Naive thymus-derived CD8-positive, alpha-beta T cell (primary cell): ENCODE results near the gene DPP6. TPM values are rescaled to one million over a fixed set of nuclear protein-coding genes. Genes with fewer than 3 reads are reported as not detected.
"Not testable (repeated sequence)": the region's sequence is repeated elsewhere in the genome, so short reads cannot be mapped to it uniquely, and the experiment has no call there.

Experiments
- ATAC-seq, 2 donors: fragments of 150-1000 bp; cut with Tn5 transposase in 1 of 2; sonication (Bioruptor Pico), chemical (Tn5 transposase) in 1 of 2; 1 replicate in 1 of 2; 2 replicates in 1 of 2; pipeline ENCODE4 v1.10.0; 2021; ENCODE audit warnings: mild to moderate bottlenecking in 2 of 2, moderate library complexity in 2 of 2
- POLR2A ChIA-PET: fragments of 350-600 bp; sonication (Branson Sonifier 250); formaldehyde crosslinking; loops from one replicate; lab custom pipeline; 2021; ENCODE audit warnings: antibody characterized with exemption; lab: Charles Lee
- DNase-seq, 10 donors: peaks; one replicate each; pipeline versions ENCODE4 v3.0.0 to v3.0.0-alpha.2; 2020 to 2022
- H3K27ac Mint-ChIP-seq, 10 donors: one replicate each; pipeline ENCODE4 v1.8.0; 2020 to 2022; ENCODE audit warnings: mild to moderate bottlenecking in 10 of 10, mixed read lengths in 10 of 10, moderate library complexity in 4 of 10, inconsistent platforms in 1 of 10
- H3K27me3 Mint-ChIP-seq, 5 donors: one replicate each; pipeline ENCODE4 v1.8.0; 2021 to 2022; ENCODE audit warnings: mixed read lengths in 5 of 5
- H3K36me3 Mint-ChIP-seq, 3 donors: one replicate each; pipeline ENCODE4 v1.8.0; 2020 to 2022; ENCODE audit warnings: mixed read lengths in 3 of 3, mild to moderate bottlenecking in 2 of 3, inconsistent platforms in 1 of 3
- H3K4me1 Mint-ChIP-seq, 4 donors: one replicate each; pipeline ENCODE4 v1.8.0; 2021 to 2022; ENCODE audit warnings: mixed read lengths in 4 of 4
- H3K4me3 Mint-ChIP-seq, 10 donors: one replicate each; pipeline ENCODE4 v1.8.0; 2020 to 2022; ENCODE audit warnings: mild to moderate bottlenecking in 10 of 10, mixed read lengths in 10 of 10, moderate library complexity in 6 of 10, inconsistent platforms in 1 of 10
- H3K9me3 Mint-ChIP-seq, 9 donors: one replicate each; pipeline ENCODE4 v1.8.0; 2020 to 2022; ENCODE audit warnings: mixed read lengths in 9 of 9, mild to moderate bottlenecking in 3 of 9, inconsistent platforms in 1 of 9, moderate library complexity in 1 of 9
- polyA plus RNA-seq, 3 donors: library from polyadenylated mRNA; unstranded; fragments of 300-500 nt; fragmentation: Illumina TruSeq; gene quantifications; one replicate each; pipeline ENCODE4 v1.2.3, GENCODE V29; 2021
- total RNA-seq, 8 experiments: library from RNA in 2 of 8; stranded (reverse) in 2 of 8; gene quantifications; one replicate each; pipeline ENCODE4 v1.2.3 and lab custom pipeline; 2021 to 2026

Gene DPP6
- not detected for total RNA-seq
- not detected for polyA plus RNA-seq
- 0 to 0.22 (median 0) reads per million in 6 experiments for total RNA-seq (lab: John Stamatoyannopoulos, UW)

DNA sequence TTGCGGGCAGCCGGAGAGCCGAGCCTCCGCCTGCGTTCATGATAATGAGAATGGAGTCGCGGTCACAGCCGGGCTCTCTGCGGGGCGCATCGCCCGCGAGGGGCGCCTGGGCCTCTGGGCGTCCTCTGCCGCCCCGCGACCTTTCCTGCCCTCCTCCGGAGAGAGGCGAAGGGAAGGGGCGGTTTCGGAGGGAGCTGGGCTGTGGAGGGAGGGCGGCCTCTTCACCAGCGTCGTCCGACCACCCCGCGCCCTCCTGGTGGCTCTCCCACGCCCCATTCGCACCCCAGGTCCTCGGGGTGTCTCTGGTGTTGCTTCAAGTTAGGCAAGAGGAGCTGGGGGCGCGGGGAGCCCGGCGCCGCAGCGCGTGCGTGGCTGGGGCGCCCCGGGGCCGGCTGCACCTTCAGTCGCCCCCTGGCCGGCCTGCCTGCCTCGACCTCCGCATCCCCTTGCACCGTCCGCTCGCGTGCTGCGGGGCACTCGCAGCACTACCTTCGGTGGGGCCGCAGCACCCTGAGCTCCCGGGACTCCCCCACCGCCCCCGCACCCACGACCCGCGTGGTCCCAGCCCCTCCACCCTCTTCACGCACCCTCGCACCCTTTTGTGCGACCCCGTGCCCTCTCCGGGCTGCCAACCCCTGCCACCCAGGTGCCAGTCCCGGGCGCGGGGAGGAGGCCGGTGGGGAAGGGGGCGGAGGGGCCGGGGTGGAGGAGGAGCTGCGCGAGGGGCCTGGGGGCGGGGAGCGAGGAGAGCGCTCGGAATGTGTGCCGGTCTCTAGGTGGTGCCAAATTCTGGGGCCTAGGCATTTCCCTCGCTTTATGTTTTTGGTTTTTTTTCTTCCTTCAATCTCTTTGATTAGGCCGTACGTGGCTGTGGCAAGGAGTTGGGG lies at the start of gene DPP6:
DPP6 (plus strand) TSS at position 756 of the 887 bp plus-strand sequence.
- H3K4me3 Mint-ChIP-seq, H3K9me3 Mint-ChIP-seq, H3K27ac Mint-ChIP-seq, POLR2A ChIA-PET, DNase-seq, H3K36me3 Mint-ChIP-seq, H3K4me1 Mint-ChIP-seq, ATAC-seq: not testable (repeated sequence)
- H3K27me3 Mint-ChIP-seq: peaks cover 5 to 13% (median 8%) of the 10 kb centered on the region in 5 donors

DNA sequence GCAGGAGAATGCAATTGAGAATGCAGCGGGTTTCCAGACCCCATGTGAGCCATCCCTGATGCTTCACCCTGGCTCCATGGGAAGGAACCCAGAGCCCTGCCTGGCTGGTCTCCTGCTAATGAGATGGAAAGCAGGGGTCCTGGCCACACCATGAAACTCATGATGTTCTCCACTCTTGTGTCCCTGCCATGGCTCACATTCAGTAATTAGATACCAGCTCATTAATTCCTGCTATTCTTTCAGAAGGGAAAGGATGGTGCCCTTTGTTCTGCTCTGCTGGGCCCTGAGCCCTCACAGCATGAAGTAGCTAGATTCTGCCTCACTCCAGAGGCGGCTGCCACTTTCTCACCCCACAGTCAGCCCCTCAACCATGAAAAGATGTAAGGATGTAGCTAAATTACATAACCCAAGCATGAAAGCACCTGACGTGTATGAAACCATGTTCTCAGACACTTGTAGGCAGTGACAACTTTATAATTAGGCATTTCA lies 42.7 kb upstream of the DPP6 start:
- DNase-seq, H3K9me3 Mint-ChIP-seq, H3K4me3 Mint-ChIP-seq, H3K4me1 Mint-ChIP-seq, H3K27me3 Mint-ChIP-seq, H3K36me3 Mint-ChIP-seq, POLR2A ChIA-PET, ATAC-seq, H3K27ac Mint-ChIP-seq: not testable (repeated sequence)

DNA sequence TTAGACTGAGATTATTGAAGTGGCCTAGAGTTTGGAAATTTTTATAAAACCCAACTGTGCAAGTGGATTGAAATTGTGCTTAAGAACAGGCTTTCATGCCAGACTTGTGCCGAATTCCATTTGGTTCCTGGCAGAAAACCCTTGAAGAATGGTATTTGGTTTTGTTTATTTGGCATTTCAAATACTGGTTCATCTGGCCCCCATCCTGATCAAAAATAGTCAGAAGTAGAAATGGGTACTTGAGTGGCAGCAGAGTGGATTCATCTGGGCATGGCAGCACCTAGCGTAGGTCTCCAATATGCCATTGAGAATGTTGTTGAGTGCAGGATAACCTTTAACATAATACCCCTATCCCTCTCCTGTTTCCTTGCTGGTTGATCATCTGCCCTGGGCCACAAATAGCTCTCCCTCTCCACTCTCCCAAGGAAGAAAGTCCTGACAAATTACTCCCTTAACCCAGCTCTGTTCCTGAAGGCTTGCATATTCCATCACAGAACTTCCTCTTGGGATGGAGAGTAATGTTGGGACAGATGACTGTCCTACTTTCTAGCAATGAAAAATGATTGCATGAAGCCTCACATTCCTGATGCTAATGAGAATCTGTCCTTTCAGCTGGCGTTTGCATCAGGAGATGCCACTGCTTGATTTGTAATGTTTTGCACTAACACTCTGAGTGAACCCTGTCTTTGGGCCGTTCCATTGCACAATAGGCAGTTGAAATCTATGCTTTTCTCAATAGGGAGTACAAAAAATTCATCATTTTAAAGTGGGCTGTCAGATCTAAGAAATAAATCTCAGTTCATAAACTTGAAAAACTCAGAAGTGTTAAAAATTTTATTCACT lies 41.3 kb upstream of the DPP6 start:
- H3K36me3 Mint-ChIP-seq, H3K4me1 Mint-ChIP-seq, DNase-seq, H3K27ac Mint-ChIP-seq, POLR2A ChIA-PET, H3K9me3 Mint-ChIP-seq, ATAC-seq, H3K4me3 Mint-ChIP-seq: not testable (repeated sequence)
- H3K27me3 Mint-ChIP-seq: peaks cover 0 to 12% (median 9%) of the 10 kb centered on the region in 5 donors

DNA sequence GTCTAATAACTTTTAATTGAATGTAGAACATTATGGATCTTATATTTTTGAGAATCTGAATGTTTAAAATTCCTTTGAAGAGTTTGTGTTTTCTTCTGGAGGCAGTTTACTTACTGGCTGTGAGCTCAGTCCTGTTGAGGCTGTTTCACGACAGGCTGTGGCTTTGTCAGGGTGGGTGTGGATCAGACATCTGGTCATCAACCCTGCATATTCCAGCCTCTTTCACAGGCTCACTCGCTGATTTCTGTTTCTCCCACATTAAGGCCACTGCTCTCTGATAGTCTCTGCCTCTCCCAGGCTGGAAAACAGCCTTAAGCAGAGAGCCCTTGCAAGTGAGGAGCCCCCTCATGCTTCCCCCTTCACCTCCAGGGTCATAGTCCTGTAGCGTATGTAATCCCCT lies 39.4 kb upstream of the DPP6 start:
- H3K36me3 Mint-ChIP-seq, DNase-seq, ATAC-seq, H3K27ac Mint-ChIP-seq, POLR2A ChIA-PET, H3K4me3 Mint-ChIP-seq, H3K4me1 Mint-ChIP-seq: not testable (repeated sequence)
- peaks cover 0 to 12% (median 7%) of the 10 kb centered on the region in 9 donors for H3K9me3 Mint-ChIP-seq
- peaks cover 0 to 18% (median 10%) of the 10 kb centered on the region in 5 donors for H3K27me3 Mint-ChIP-seq

DNA sequence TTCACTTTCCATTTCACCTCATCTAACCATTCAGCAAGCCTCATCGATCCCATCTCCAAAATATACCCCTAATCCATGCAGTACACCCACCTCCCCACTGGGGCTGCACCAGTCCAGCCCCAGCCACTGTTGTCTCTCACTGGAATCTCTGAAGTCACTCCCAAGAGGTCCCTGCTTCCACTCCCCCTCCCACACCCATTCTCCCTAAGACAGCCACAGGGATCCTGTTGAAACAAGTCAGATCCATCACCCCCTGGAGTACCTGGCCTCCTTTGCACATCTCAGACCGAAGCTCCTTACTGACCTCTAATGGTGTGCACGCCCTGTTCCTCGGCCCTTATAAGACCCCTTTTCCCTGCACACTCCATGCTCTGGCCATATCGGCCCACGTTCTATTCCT lies 36.6 kb upstream of the DPP6 start:
- DNase-seq, H3K4me1 Mint-ChIP-seq, H3K36me3 Mint-ChIP-seq, ATAC-seq, POLR2A ChIA-PET, H3K4me3 Mint-ChIP-seq: not testable (repeated sequence)
- Mint-ChIP-seq H3K9me3 (peaks cover 0 to 12% (median 7%) of the 10 kb centered on the region in 9 donors), H3K27me3 (peaks cover 0 to 18% (median 10%) of the 10 kb centered on the region in 5 donors), H3K27ac (peak overlapping the region in 1 of 10 donors; percentile 1)

DNA sequence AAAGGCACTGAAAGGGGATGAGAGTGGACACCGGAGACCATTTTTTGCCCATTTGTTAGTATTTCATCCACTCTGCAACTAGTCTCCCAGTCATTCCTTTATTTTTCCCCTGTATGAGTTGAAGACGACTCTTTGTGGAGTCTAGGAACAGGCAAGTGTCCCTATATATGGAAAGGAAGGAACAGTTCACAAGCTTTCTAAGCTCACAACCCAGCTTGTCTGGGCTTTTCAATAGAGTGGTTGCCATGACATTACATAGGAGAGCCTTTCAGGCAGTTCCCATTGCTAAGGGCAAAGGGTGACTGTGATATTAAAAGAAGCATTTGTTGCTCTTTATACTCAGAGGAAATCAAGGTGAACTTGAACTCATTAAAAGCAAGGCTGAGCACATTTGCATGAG lies 33.8 kb upstream of the DPP6 start:
- H3K27ac Mint-ChIP-seq, ATAC-seq, POLR2A ChIA-PET, H3K36me3 Mint-ChIP-seq, DNase-seq, H3K4me3 Mint-ChIP-seq, H3K4me1 Mint-ChIP-seq: not testable (repeated sequence)
- peaks cover 0 to 21% (median 10%) of the 10 kb centered on the region in 5 donors for H3K27me3 Mint-ChIP-seq
- H3K9me3 Mint-ChIP-seq: peaks cover 0 to 12% (median 2%) of the 10 kb centered on the region in 9 donors

GRCh38 chr7:154027805-154028204 lies 24.4 kb upstream of the DPP6 start:
- H3K36me3 Mint-ChIP-seq, H3K9me3 Mint-ChIP-seq, DNase-seq, H3K27me3 Mint-ChIP-seq, POLR2A ChIA-PET, ATAC-seq, H3K4me3 Mint-ChIP-seq, H3K4me1 Mint-ChIP-seq, H3K27ac Mint-ChIP-seq: not testable (repeated sequence)

GRCh38 chr7:154030476-154031080 lies 21.6 kb upstream of the DPP6 start:
- H3K27me3 Mint-ChIP-seq, H3K4me1 Mint-ChIP-seq, H3K4me3 Mint-ChIP-seq, POLR2A ChIA-PET, H3K9me3 Mint-ChIP-seq, ATAC-seq, DNase-seq, H3K36me3 Mint-ChIP-seq, H3K27ac Mint-ChIP-seq: not testable (repeated sequence)

DNA sequence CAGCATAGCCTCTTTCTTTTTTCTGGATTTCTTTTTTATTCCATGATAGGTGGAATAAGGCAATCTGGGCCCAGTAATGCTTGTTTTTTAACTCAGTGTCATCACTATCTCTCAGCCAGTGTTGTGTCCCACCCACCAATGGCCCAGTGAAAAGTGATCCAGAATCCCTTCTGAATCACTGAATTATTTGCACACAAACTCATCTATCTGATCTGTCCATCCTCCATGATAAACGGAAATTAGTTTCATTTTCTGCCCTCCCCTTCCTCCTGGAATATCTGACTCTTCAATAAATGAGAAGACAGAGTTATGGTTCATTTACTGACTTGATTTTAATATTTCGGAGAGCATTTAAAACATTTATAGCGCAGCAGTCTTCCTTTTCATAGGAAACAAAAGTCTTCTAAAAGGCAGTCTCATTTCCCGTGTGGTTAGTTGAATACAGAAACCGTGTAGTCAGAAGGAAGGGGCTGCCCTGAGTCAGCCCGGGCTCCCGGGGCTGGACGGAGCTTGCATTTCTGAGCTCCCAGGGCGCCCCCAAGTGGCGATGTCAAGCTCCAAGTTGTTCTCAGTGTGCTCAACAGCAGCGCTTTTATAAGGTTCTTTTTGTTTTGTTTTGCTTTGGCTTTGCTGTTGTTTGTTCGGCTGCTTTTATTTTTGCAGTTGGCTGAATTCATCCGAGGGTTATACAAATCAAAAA lies 12.6 kb upstream of the DPP6 start:
- H3K27ac Mint-ChIP-seq, H3K4me1 Mint-ChIP-seq, H3K36me3 Mint-ChIP-seq, DNase-seq, H3K27me3 Mint-ChIP-seq, H3K4me3 Mint-ChIP-seq, H3K9me3 Mint-ChIP-seq, POLR2A ChIA-PET: not testable (repeated sequence)
- peak; percentile 98 to 99 for ATAC-seq

DNA sequence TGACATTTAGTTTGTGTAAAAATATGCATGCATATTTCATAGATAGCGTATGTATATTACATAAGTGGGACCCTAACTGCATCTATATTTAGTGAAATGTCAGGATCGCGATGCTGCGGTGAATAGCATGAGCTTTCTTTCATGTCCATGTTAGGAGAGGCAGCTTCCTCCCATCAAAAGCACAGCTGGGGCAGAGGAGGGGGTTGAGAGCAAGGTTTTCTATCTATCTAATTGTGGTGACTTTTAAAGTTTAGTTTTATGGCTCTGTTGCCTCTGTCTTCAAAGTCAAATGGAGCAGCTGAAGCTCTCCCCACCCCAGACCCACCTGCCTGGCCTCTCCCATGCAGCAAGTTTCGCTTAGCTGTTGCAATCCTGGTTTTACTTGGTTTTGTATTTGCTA lies 1.8 kb upstream of the DPP6 start:
- H3K36me3 Mint-ChIP-seq, H3K4me3 Mint-ChIP-seq, H3K4me1 Mint-ChIP-seq, H3K9me3 Mint-ChIP-seq, DNase-seq, H3K27ac Mint-ChIP-seq, POLR2A ChIA-PET: not testable (repeated sequence)
- H3K27me3 Mint-ChIP-seq: peaks cover 5 to 13% (median 8%) of the 10 kb centered on the region in 5 donors
- ATAC-seq: peak; percentile 57 to 64

GRCh38 chr7:154051006-154051642 lies 1.1 kb upstream of the DPP6 start:
- ATAC-seq: peak; percentile 72 to 92
- DNase-seq, POLR2A ChIA-PET, H3K27ac Mint-ChIP-seq, H3K4me3 Mint-ChIP-seq, H3K36me3 Mint-ChIP-seq, H3K9me3 Mint-ChIP-seq, H3K4me1 Mint-ChIP-seq: not testable (repeated sequence)
- H3K27me3 Mint-ChIP-seq: peaks cover 5 to 13% (median 8%) of the 10 kb centered on the region in 5 donors
